GM12892 (cell line): Measurements from ENCODE around the gene PPP1R9A.

Experiments
- POLR2A ChIP-seq: IDR thresholded peaks from 2 replicates; pipeline ENCODE4 v1.6.1; 2011; ENCODE audit warnings: low read depth, low read length, control low read depth
- TAF1 ChIP-seq: IDR thresholded peaks from 2 replicates; pipeline ENCODE4 v1.6.1; 2011; ENCODE audit warnings: low read depth, mild to moderate bottlenecking, control low read depth, low read length, borderline replicate concordance

DNA sequence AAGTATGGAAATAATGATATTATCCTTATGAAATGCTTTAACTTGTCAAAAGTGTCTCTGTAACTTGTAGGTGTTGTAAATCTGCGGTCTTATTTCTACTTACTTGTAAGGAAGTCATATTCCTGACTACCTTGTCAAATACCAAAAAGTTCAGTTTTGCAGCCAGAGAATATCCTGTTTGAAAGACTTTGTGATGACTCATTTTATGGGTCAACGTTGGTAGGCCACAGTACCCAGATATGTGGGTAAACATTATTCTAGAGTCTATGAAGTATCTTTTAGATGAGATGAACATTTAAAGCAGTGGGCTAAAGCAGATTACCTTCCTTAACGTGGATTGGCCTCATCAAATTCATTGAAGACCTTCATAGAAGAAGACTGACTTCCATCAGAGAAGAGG lies 195.3 kb downstream of the PPP1R9A start:
- TF ChIP-seq POLR2A = no peak
- no peak for TF ChIP-seq TAF1
